GM23338 (cell line): ENCODE measurements around the gene DUSP5. TPM values are rescaled to one million over a fixed set of nuclear protein-coding genes. Genes with fewer than 3 reads are reported as not detected.

Experiments used
- ATAC-seq: fragments of 200-7000 bp; cut with Tn5 transposase; 3 replicates; pipeline ENCODE4 v1.9.1; 2020
- DNase-seq: peaks from one replicate; pipeline ENCODE4 v3.0.0-alpha.2; 2015; ENCODE audit warnings: low spot score
- H2AFZ ChIP-seq: fragments of 200-600 bp; sonication (generic); 2 replicates; pipeline ENCODE4 v1.8.0; 2016; ENCODE audit warnings: antibody characterized with exemption, mild to moderate bottlenecking, moderate library complexity
- H3F3A ChIP-seq: fragments of 200-600 bp; sonication (generic); replicated peaks from 2 replicates; pipeline ENCODE4 v1.8.0; 2017; ENCODE audit warnings: antibody characterized with exemption, mixed run types, low read depth
- H3K27ac ChIP-seq: fragments of 200-600 bp; sonication (generic); 2 replicates; pipeline ENCODE4 v1.6.1; 2016; ENCODE audit warnings: low read depth
- H3K27me3 ChIP-seq: fragments of 200-600 bp; sonication (generic); 2 replicates; pipeline ENCODE4 v1.8.0; 2016; ENCODE audit warnings: mild to moderate bottlenecking, mixed run types, moderate library complexity; ENCODE audit not compliant: insufficient read depth
- H3K36me3 ChIP-seq: fragments of 200-600 bp; sonication (generic); 2 replicates; pipeline ENCODE4 v1.8.0; 2016; ENCODE audit warnings: mild to moderate bottlenecking; ENCODE audit not compliant: insufficient read depth
- H3K4me1 ChIP-seq: fragments of 200-600 bp; sonication (generic); 2 replicates; pipeline ENCODE4 v1.8.0; 2016; ENCODE audit warnings: mild to moderate bottlenecking, moderate library complexity; ENCODE audit not compliant: insufficient read depth
- H3K4me2 ChIP-seq: fragments of 200-600 bp; sonication (generic); 2 replicates; pipeline ENCODE4 v1.7.1; 2017; ENCODE audit warnings: mixed run types
- H3K4me3 ChIP-seq: fragments of 200-600 bp; sonication (generic); 2 replicates; pipeline ENCODE4 v1.6.1; 2016; ENCODE audit warnings: mixed run types
- H3K79me2 ChIP-seq: fragments of 200-600 bp; sonication (generic); replicated peaks from 2 replicates; pipeline ENCODE4 v1.8.0; 2017; ENCODE audit warnings: mild to moderate bottlenecking; ENCODE audit not compliant: insufficient read depth
- H3K9me2 ChIP-seq: fragments of 200-600 bp; sonication (generic); 2 replicates; pipeline ENCODE4 v1.8.0; 2017; ENCODE audit not compliant: insufficient read depth
- H4K20me1 ChIP-seq: fragments of 200-600 bp; sonication (generic); replicated peaks from 2 replicates; pipeline ENCODE4 v1.8.0; 2017; ENCODE audit warnings: mild to moderate bottlenecking; ENCODE audit not compliant: insufficient read depth
- H3K27ac Mint-ChIP-seq: 2 replicates; pipeline ENCODE4 v1.8.0; 2020; ENCODE audit warnings: inconsistent platforms, mild to moderate bottlenecking, moderate library complexity, mixed read lengths
- H3K27me3 Mint-ChIP-seq: 3 replicates; pipeline ENCODE4 v1.8.0; 2022; ENCODE audit warnings: low read depth, mild to moderate bottlenecking, moderate library complexity, mixed read lengths, inconsistent platforms; ENCODE audit not compliant: insufficient read depth, poor library complexity
- H3K36me3 Mint-ChIP-seq: 3 replicates; pipeline ENCODE4 v1.8.0; 2021; ENCODE audit warnings: low read depth, mild to moderate bottlenecking, inconsistent platforms, moderate library complexity, mixed read lengths
- H3K4me1 Mint-ChIP-seq: 3 replicates; pipeline ENCODE4 v1.8.0; 2020; ENCODE audit warnings: mild to moderate bottlenecking, inconsistent platforms, mixed read lengths
- H3K4me3 Mint-ChIP-seq: 3 replicates; pipeline ENCODE4 v1.8.0; 2021; ENCODE audit warnings: moderate library complexity, mild to moderate bottlenecking, inconsistent platforms, mixed read lengths
- H3K9me3 Mint-ChIP-seq: 3 replicates; pipeline ENCODE4 v1.8.0; 2020; ENCODE audit warnings: moderate library complexity, mild to moderate bottlenecking, inconsistent platforms, mixed read lengths
- ETS1 ChIP-seq: IDR thresholded peaks from 2 replicates; pipeline ENCODE4 v1.6.1; 2016; ENCODE audit warnings: antibody characterized with exemption
- JUNB ChIP-seq: IDR thresholded peaks from one replicate; pipeline ENCODE4 v1.6.1; 2016; ENCODE audit warnings: antibody characterized with exemption; ENCODE audit not compliant: unreplicated experiment
- NANOG ChIP-seq: IDR thresholded peaks from 2 replicates; pipeline ENCODE4 v1.6.1; 2016; ENCODE audit warnings: antibody characterized with exemption, borderline replicate concordance
- ZNF462 ChIP-seq: fragments of 250-450 bp; sonication (Bioruptor Pico); IDR thresholded peaks from 2 replicates; pipeline ENCODE4 v1.5.0; 2020; ENCODE audit warnings: mild to moderate bottlenecking, moderate library complexity
- polyA plus RNA-seq: library from polyadenylated mRNA; unstranded; fragments of >200 nt; fragmentation: Nextera tagmentation; extraction: Ambion mirVana; gene quantifications from 2 replicates; pipeline ENCODE4 v1.2.1, GENCODE V29; 2016
- total RNA-seq: library from RNA; depleted of rRNA; stranded (reverse); fragments of >200 nt; shearing (Covaris generic); gene quantifications from 2 replicates; pipeline ENCODE4 v1.2.3, GENCODE V29; 2014

Gene DUSP5
- total and polyA plus RNA-seq, 2 experiments from 2014 or later = 10.8 to 35.9 TPM

- no peak for TF ChIP-seq ZNF462 (CRISPR knock-in tag)
Observed at GRCh38 chr10:110506448-110506847, 8.7 kb downstream of the DUSP5 start (continued).

- H3K4me3 Mint-ChIP-seq = no peak overlapping the region
Observed at GRCh38 chr10:110507346-110507745, 9.6 kb downstream of the DUSP5 start.

More at GRCh38 chr10:110507346-110507745, 9.6 kb downstream of the DUSP5 start:
- H3K4me1 ChIP-seq = no peaks in the 10 kb centered on the region
- peaks cover 95% of the 10 kb centered on the region for H3K36me3 Mint-ChIP-seq
- H4K20me1 ChIP-seq = peaks cover 4% of the 10 kb centered on the region
- H3K27ac Mint-ChIP-seq = no peak overlapping the region
- no peaks in the 10 kb centered on the region for H3K27me3 ChIP-seq
- H3K9me2 ChIP-seq = no peaks in the 10 kb centered on the region
- peaks cover 34% of the 10 kb centered on the region for H3K79me2 ChIP-seq
- ATAC-seq = no peak
- H3K4me1 Mint-ChIP-seq = peaks cover 8% of the 10 kb centered on the region
- TF ChIP-seq JUNB (no peak), ETS1 (no peak), NANOG (no peak)
- H3K27me3 Mint-ChIP-seq = peaks cover 4% of the 10 kb centered on the region
- no peak overlapping the region for H2AFZ ChIP-seq
- H3K4me2 ChIP-seq = no peak overlapping the region
- peaks cover 16% of the 10 kb centered on the region for H3K36me3 ChIP-seq
- no peak for DNase-seq
- no peak overlapping the region for H3K27ac ChIP-seq
- no peak overlapping the region for H3K4me3 ChIP-seq
- H3F3A ChIP-seq = no peaks in the 10 kb centered on the region
- H3K9me3 Mint-ChIP-seq = no peaks in the 10 kb centered on the region
